ENCODE data around the gene DNAJC8. TPM values are rescaled to one million over a fixed set of nuclear protein-coding genes. Genes with fewer than 3 reads are reported as not detected.

DNAJC8 gene
- total RNA-seq, 4 donors from 2014 or later, result 60.9 to 83.0 (median 73.0) TPM

GRCh38 chr1:28267633-28268032 is 34.8 kb upstream of the DNAJC8 start:
- H3K36me3 ChIP-seq, result peaks cover 13 to 28% (median 19%) of the 10 kb centered on the region in 4 donors
- 81% methylated on average over 2 of the region's 2 CpGs for WGBS
- no peak for DNase-seq (ENCODE audit: extremely low spot score)
- intact Hi-C loops (cut with DNase I), result no loop called here
- H3K27ac ChIP-seq (replicated peaks in 1 of 4), result no peak overlapping the region
- H3K9me3 ChIP-seq, result no peaks in the 10 kb centered on the region
- no peaks in the 10 kb centered on the region for H3K27me3 ChIP-seq
- peaks cover 10 to 22% (median 15%) of the 10 kb centered on the region in 4 donors for H3K4me1 ChIP-seq
- H3K4me3 ChIP-seq, result no peak overlapping the region
- no peak for TF ChIP-seq POLR2AphosphoS5 (IDR thresholded peaks at IDR 0.05)
- no peak for TF ChIP-seq POLR2A (IDR thresholded peaks at IDR 0.05; ENCODE audit: low read depth)
- no peak for TF ChIP-seq CTCF (IDR thresholded peaks at IDR 0.05)
- TF ChIP-seq EP300 (IDR thresholded peaks at IDR 0.05), result no peak

GRCh38 chr1:28266920-28267322 is 34.1 kb upstream of the DNAJC8 start:
- intact Hi-C loops (cut with DNase I), result no loop called here
- H3K9me3 ChIP-seq, result no peaks in the 10 kb centered on the region
- H3K4me1 ChIP-seq, result peaks cover 13 to 27% (median 19%) of the 10 kb centered on the region in 4 donors
- no peak overlapping the region for H3K27ac ChIP-seq (replicated peaks in 1 of 4)
- H3K27me3 ChIP-seq, result no peaks in the 10 kb centered on the region
- peaks cover 6 to 21% (median 12%) of the 10 kb centered on the region in 4 donors for H3K36me3 ChIP-seq
- WGBS, result 49% methylated on average over 5 of the region's 5 CpGs
- H3K4me3 ChIP-seq, result no peak overlapping the region
- TF ChIP-seq EP300 (IDR thresholded peaks at IDR 0.05) (no peak), CTCF (IDR thresholded peaks at IDR 0.05) (no peak), POLR2AphosphoS5 (IDR thresholded peaks at IDR 0.05) (no peak), POLR2A (IDR thresholded peaks at IDR 0.05; ENCODE audit: low read depth) (no peak)
- DNase-seq (ENCODE audit: extremely low spot score), result no peak

- peaks cover 0 to 10% (median 4%) of the 10 kb centered on the region in 4 donors for H3K36me3 ChIP-seq
- no peaks in the 10 kb centered on the region for H3K27me3 ChIP-seq
- no peak overlapping the region for H3K27ac ChIP-seq (replicated peaks in 1 of 4)
- no peaks in the 10 kb centered on the region for H3K9me3 ChIP-seq
- TF ChIP-seq EP300 (IDR thresholded peaks at IDR 0.05) (no peak), POLR2A (IDR thresholded peaks at IDR 0.05; ENCODE audit: low read depth) (no peak), CTCF (IDR thresholded peaks at IDR 0.05) (no peak), POLR2AphosphoS5 (IDR thresholded peaks at IDR 0.05) (no peak)
- peaks cover 20 to 40% (median 33%) of the 10 kb centered on the region in 4 donors for H3K4me1 ChIP-seq
- whole genome bisulfite sequencing, result 89% methylated on average over 8 of the region's 8 CpGs
- DNase-seq (ENCODE audit: extremely low spot score), result no peak
- no peak overlapping the region for H3K4me3 ChIP-seq
- intact Hi-C loops (cut with DNase I), result no loop called here
These were observed 32.7 kb upstream of the DNAJC8 start for GRCh38 chr1:28265577-28265976.

GRCh38 chr1:28264897-28265296 is 32.1 kb upstream of the DNAJC8 start:
- Histone ChIP-seq H3K36me3 (peaks cover 0 to 5% (median 2%) of the 10 kb centered on the region in 4 donors), H3K27me3 (no peaks in the 10 kb centered on the region), H3K27ac (replicated peaks in 1 of 4) (no peak overlapping the region), H3K4me3 (no peak overlapping the region), H3K4me1 (peaks cover 22 to 42% (median 35%) of the 10 kb centered on the region in 4 donors), H3K9me3 (no peaks in the 10 kb centered on the region)
- no peak for DNase-seq (ENCODE audit: extremely low spot score)
- TF ChIP-seq CTCF (IDR thresholded peaks at IDR 0.05), result no peak
- WGBS, result 71% methylated on average over 1 of the region's 1 CpG
- intact Hi-C loops (cut with DNase I), result loop anchor here (5.0 kb wide), 1 partner anchor 62 kb away; the partner anchor contains the start of gene MED18

GRCh38 chr1:28260803-28261174 is 28.0 kb upstream of the DNAJC8 start:
- peak overlapping the region; percentile 95 to 98 (median 97) for H3K27ac ChIP-seq (replicated peaks in 1 of 4)
- WGBS, result 57% methylated on average over 7 of the region's 7 CpGs

More at GRCh38 chr1:28260803-28261174, 28.0 kb upstream of the DNAJC8 start:
- intact Hi-C loops (cut with DNase I), result loop anchor here (2.0 to 5.0 kb wide), 2 partner anchors 14 to 67 kb away; partner anchors contain the start of gene MED18
- DNase-seq (ENCODE audit: extremely low spot score), result no peak
- TF ChIP-seq POLR2A (IDR thresholded peaks at IDR 0.05; ENCODE audit: low read depth) (no peak), EP300 (IDR thresholded peaks at IDR 0.05) (no peak), POLR2AphosphoS5 (IDR thresholded peaks at IDR 0.05) (no peak), CTCF (IDR thresholded peaks at IDR 0.05) (no peak)
- Histone ChIP-seq H3K4me3 (peak overlapping the region; percentile 89 to 100 (median 95)), H3K9me3 (no peaks in the 10 kb centered on the region), H3K27me3 (no peaks in the 10 kb centered on the region), H3K36me3 (no peaks in the 10 kb centered on the region), H3K4me1 (peaks cover 16 to 43% (median 38%) of the 10 kb centered on the region in 4 donors)

Measured in esophagus muscularis mucosa (tissue), 4 donors.